Measurements from ENCODE around the gene ATP9A. TPM values are rescaled to one million over a fixed set of nuclear protein-coding genes. Genes with fewer than 3 reads are reported as not detected.
A peak's percentile ranks its signal among the peaks of the same experiment; 100 is the strongest.
"Not testable (repeated sequence)": the region's sequence is repeated elsewhere in the genome, so short reads cannot be mapped to it uniquely, and the experiment has no call there.

The ATP9A gene
- total and polyA plus RNA-seq, 5 donors from 2014 or later: 0.10 to 0.76 TPM; not detected in 3

GRCh38 chr20:51789434-51789833, 21.2 kb upstream of the ATP9A start:
- H3K4me3 Mint-ChIP-seq: no peak overlapping the region
- DNase-seq (no peak), ATAC-seq (ENCODE audit: low read depth in 2 of 2) (no peak)
- H3K4me1 Mint-ChIP-seq: no peaks in the 10 kb centered on the region
- H3K27ac Mint-ChIP-seq: no peak overlapping the region
- H3K4me1 ChIP-seq (ENCODE audit: control insufficient read depth, insufficient read depth, low read length, poor library complexity, severe bottlenecking): no peaks in the 10 kb centered on the region
- H3K27me3 ChIP-seq (ENCODE audit: control insufficient read depth, insufficient read depth, low read length): no peaks in the 10 kb centered on the region
- H3K36me3 ChIP-seq (ENCODE audit: control insufficient read depth, insufficient read depth, low read length): no peaks in the 10 kb centered on the region
- H3K27me3 Mint-ChIP-seq: no peaks in the 10 kb centered on the region
- no peaks in the 10 kb centered on the region for H3K36me3 Mint-ChIP-seq
- H3K9me3 Mint-ChIP-seq: peaks cover 0 to 2% (median 0%) of the 10 kb centered on the region in 7 donors
- no peaks in the 10 kb centered on the region for H3K9me3 ChIP-seq (ENCODE audit: control insufficient read depth in 2 of 2, low read length in 2 of 2)
- H3K4me3 ChIP-seq (ENCODE audit: low read depth, low read length): no peak overlapping the region
- no peak overlapping the region for H3K27ac ChIP-seq (ENCODE audit: insufficient read depth, low read length, poor library complexity, severe bottlenecking)

- H3K4me1 ChIP-seq (ENCODE audit: control insufficient read depth, insufficient read depth, low read length, poor library complexity, severe bottlenecking): no peaks in the 10 kb centered on the region
- H3K36me3 ChIP-seq (ENCODE audit: control insufficient read depth, insufficient read depth, low read length): no peaks in the 10 kb centered on the region
- no peak overlapping the region for H3K27ac ChIP-seq (ENCODE audit: insufficient read depth, low read length, poor library complexity, severe bottlenecking)
- Mint-ChIP-seq H3K9me3 (peaks cover 0 to 2% (median 0%) of the 10 kb centered on the region in 7 donors), H3K4me3 (no peak overlapping the region), H3K27me3 (no peaks in the 10 kb centered on the region), H3K4me1 (no peaks in the 10 kb centered on the region), H3K36me3 (no peaks in the 10 kb centered on the region), H3K27ac (no peak overlapping the region)
- ATAC-seq (ENCODE audit: low read depth in 2 of 2) (no peak), DNase-seq (no peak)
- no peaks in the 10 kb centered on the region for H3K27me3 ChIP-seq (ENCODE audit: control insufficient read depth, insufficient read depth, low read length)
- H3K4me3 ChIP-seq (ENCODE audit: low read depth, low read length): no peak overlapping the region
- H3K9me3 ChIP-seq (ENCODE audit: control insufficient read depth in 2 of 2, low read length in 2 of 2): no peaks in the 10 kb centered on the region
These were observed 20.6 kb upstream of the ATP9A start for GRCh38 chr20:51788822-51789221.

GRCh38 chr20:51784299-51784698, 16.1 kb upstream of the ATP9A start:
- H3K4me1 Mint-ChIP-seq: no peaks in the 10 kb centered on the region
- H3K36me3 ChIP-seq (ENCODE audit: control insufficient read depth, insufficient read depth, low read length): no peaks in the 10 kb centered on the region
- H3K4me3 ChIP-seq (ENCODE audit: low read depth, low read length): no peak overlapping the region
- no peaks in the 10 kb centered on the region for H3K36me3 Mint-ChIP-seq
- no peaks in the 10 kb centered on the region for H3K9me3 ChIP-seq (ENCODE audit: control insufficient read depth in 2 of 2, low read length in 2 of 2)
- no peak overlapping the region for H3K27ac Mint-ChIP-seq
- H3K4me1 ChIP-seq (ENCODE audit: control insufficient read depth, insufficient read depth, low read length, poor library complexity, severe bottlenecking): no peaks in the 10 kb centered on the region
- peaks cover 4% of the 10 kb centered on the region for H3K27me3 Mint-ChIP-seq
- H3K27me3 ChIP-seq (ENCODE audit: control insufficient read depth, insufficient read depth, low read length): no peaks in the 10 kb centered on the region
- DNase-seq (no peak), ATAC-seq (ENCODE audit: low read depth in 2 of 2) (no peak)
- no peak overlapping the region for H3K27ac ChIP-seq (ENCODE audit: insufficient read depth, low read length, poor library complexity, severe bottlenecking)
- H3K4me3 Mint-ChIP-seq: no peak overlapping the region
- H3K9me3 Mint-ChIP-seq: peaks cover 0 to 3% (median 0%) of the 10 kb centered on the region in 7 donors

GRCh38 chr20:51778229-51778759, 10.1 kb upstream of the ATP9A start:
- H3K27ac ChIP-seq (ENCODE audit: insufficient read depth, low read length, poor library complexity, severe bottlenecking); H3K36me3 Mint-ChIP-seq; DNase-seq; H3K9me3 ChIP-seq (ENCODE audit: control insufficient read depth in 2 of 2, low read length in 2 of 2); H3K27me3 Mint-ChIP-seq; H3K4me3 ChIP-seq (ENCODE audit: low read depth, low read length); H3K27me3 ChIP-seq (ENCODE audit: control insufficient read depth, insufficient read depth, low read length); H3K27ac Mint-ChIP-seq; ATAC-seq (ENCODE audit: low read depth in 2 of 2); H3K4me1 Mint-ChIP-seq; H3K36me3 ChIP-seq (ENCODE audit: control insufficient read depth, insufficient read depth, low read length); H3K4me3 Mint-ChIP-seq; H3K4me1 ChIP-seq (ENCODE audit: control insufficient read depth, insufficient read depth, low read length, poor library complexity, severe bottlenecking): not testable (repeated sequence)
- peaks cover 0 to 10% (median 3%) of the 10 kb centered on the region in 7 donors for H3K9me3 Mint-ChIP-seq

GRCh38 chr20:51775241-51775640, 7.1 kb upstream of the ATP9A start:
- Histone ChIP-seq H3K27ac (ENCODE audit: insufficient read depth, low read length, poor library complexity, severe bottlenecking) (no peak overlapping the region), H3K27me3 (ENCODE audit: control insufficient read depth, insufficient read depth, low read length) (no peaks in the 10 kb centered on the region), H3K9me3 (ENCODE audit: control insufficient read depth in 2 of 2, low read length in 2 of 2) (no peaks in the 10 kb centered on the region), H3K4me3 (ENCODE audit: low read depth, low read length) (no peak overlapping the region), H3K4me1 (ENCODE audit: control insufficient read depth, insufficient read depth, low read length, poor library complexity, severe bottlenecking) (no peaks in the 10 kb centered on the region), H3K36me3 (ENCODE audit: control insufficient read depth, insufficient read depth, low read length) (no peaks in the 10 kb centered on the region)
- H3K36me3 Mint-ChIP-seq: peaks cover 4% of the 10 kb centered on the region
- DNase-seq (no peak), ATAC-seq (ENCODE audit: low read depth in 2 of 2) (no peak)
- no peaks in the 10 kb centered on the region for H3K27me3 Mint-ChIP-seq
- H3K4me3 Mint-ChIP-seq: no peak overlapping the region
- H3K4me1 Mint-ChIP-seq: no peaks in the 10 kb centered on the region
- no peak overlapping the region for H3K27ac Mint-ChIP-seq
- peaks cover 0 to 10% (median 3%) of the 10 kb centered on the region in 7 donors for H3K9me3 Mint-ChIP-seq

- Histone ChIP-seq H3K36me3 (ENCODE audit: control insufficient read depth, insufficient read depth, low read length) (no peaks in the 10 kb centered on the region), H3K27me3 (ENCODE audit: control insufficient read depth, insufficient read depth, low read length) (peaks cover 4% of the 10 kb centered on the region), H3K9me3 (ENCODE audit: control insufficient read depth in 2 of 2, low read length in 2 of 2) (no peaks in the 10 kb centered on the region), H3K4me1 (ENCODE audit: control insufficient read depth, insufficient read depth, low read length, poor library complexity, severe bottlenecking) (peaks cover 4% of the 10 kb centered on the region), H3K4me3 (ENCODE audit: low read depth, low read length) (no peak overlapping the region), H3K27ac (ENCODE audit: insufficient read depth, low read length, poor library complexity, severe bottlenecking) (no peak overlapping the region)
- Mint-ChIP-seq H3K36me3 (peaks cover 6% of the 10 kb centered on the region), H3K27me3 (peaks cover 19% of the 10 kb centered on the region), H3K4me3 (no peak overlapping the region), H3K9me3 (peaks cover 0 to 7% (median 0%) of the 10 kb centered on the region in 7 donors), H3K4me1 (peaks cover 0 to 8% (median 5%) of the 10 kb centered on the region in 4 donors), H3K27ac (no peak overlapping the region)
- no peak for ATAC-seq (ENCODE audit: low read depth in 2 of 2)
- DNase-seq: no peak
These were observed 4.0 kb upstream of the ATP9A start for GRCh38 chr20:51772236-51772635.

- ATAC-seq (ENCODE audit: low read depth in 2 of 2) (no peak), DNase-seq (no peak)
- peaks cover 0 to 11% (median 5%) of the 10 kb centered on the region in 4 donors for H3K4me1 Mint-ChIP-seq
- peaks cover 33% of the 10 kb centered on the region for H3K27me3 Mint-ChIP-seq
- Histone ChIP-seq H3K4me3 (ENCODE audit: low read depth, low read length) (no peak overlapping the region), H3K27me3 (ENCODE audit: control insufficient read depth, insufficient read depth, low read length) (peaks cover 10% of the 10 kb centered on the region), H3K9me3 (ENCODE audit: control insufficient read depth in 2 of 2, low read length in 2 of 2) (no peaks in the 10 kb centered on the region), H3K36me3 (ENCODE audit: control insufficient read depth, insufficient read depth, low read length) (no peaks in the 10 kb centered on the region), H3K4me1 (ENCODE audit: control insufficient read depth, insufficient read depth, low read length, poor library complexity, severe bottlenecking) (peaks cover 4% of the 10 kb centered on the region), H3K27ac (ENCODE audit: insufficient read depth, low read length, poor library complexity, severe bottlenecking) (no peak overlapping the region)
- no peak overlapping the region for H3K27ac Mint-ChIP-seq
- H3K4me3 Mint-ChIP-seq: peak overlapping the region in 1 of 4 donors; percentile 31
- peaks cover 6% of the 10 kb centered on the region for H3K36me3 Mint-ChIP-seq
- peaks cover 0 to 7% (median 0%) of the 10 kb centered on the region in 7 donors for H3K9me3 Mint-ChIP-seq
These were observed 1.9 kb upstream of the ATP9A start for GRCh38 chr20:51769976-51770615.
